Measurements from ENCODE around the gene NOTO.

NOTO gene

DNA sequence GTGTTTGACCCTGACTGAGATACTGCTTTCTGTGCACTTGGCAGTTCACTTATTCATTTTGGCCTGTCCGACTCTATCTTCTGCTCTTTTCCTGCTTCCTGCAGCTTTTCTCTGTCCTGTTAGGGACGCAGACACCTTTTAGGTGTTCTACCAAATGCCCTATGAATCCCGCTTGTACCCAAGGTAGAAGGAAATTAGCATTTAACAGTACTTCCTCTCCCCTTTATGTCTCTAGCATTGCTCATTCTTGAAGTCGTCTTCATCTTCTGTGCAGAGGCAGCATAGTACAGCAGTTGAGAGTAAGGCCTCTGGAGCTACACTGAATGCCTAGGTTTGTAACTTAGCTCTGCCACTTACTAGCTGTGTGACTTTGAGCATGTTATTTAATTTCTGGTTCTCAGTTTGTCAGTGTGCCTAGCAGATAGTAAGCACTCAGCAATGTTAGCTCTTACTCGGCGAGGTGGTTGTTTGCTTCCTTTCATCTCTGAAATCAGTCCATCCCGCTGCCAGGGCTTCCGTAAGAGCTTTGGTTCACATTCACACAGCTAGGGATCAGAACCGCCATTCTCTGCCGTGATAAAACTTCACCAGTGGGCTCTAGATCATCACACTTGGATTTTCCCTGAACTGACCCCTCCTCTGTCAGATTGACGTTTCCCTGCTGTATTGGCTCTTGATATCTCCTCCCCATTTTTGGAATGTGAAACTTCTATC, 33.1 kb downstream of the NOTO start:
- DNase-seq, result no peak

GRCh38 chr2:73237168-73237567, 34.8 kb downstream of the NOTO start:
- DNase-seq, result no peak

DNA sequence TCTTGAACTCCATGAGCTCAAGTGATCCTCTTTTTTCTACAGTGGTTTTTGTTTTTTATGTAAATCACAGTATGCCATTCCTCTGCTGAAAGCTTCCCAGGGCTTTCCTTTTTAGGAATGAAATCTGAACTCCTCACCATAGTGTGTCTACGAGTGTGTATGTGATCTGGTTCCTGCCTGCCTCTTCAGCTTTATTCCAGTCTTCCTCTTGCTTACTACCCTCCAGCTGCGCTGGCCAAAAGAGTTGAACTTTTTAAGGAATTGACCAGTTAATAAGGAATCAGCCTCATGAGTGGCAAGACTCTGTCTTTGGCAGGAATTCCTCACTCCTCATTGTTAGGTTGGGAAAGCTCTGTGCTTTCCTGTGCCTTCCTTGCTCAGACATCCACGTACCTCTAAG, 35.8 kb downstream of the NOTO start:
- no peak for DNase-seq

DNA sequence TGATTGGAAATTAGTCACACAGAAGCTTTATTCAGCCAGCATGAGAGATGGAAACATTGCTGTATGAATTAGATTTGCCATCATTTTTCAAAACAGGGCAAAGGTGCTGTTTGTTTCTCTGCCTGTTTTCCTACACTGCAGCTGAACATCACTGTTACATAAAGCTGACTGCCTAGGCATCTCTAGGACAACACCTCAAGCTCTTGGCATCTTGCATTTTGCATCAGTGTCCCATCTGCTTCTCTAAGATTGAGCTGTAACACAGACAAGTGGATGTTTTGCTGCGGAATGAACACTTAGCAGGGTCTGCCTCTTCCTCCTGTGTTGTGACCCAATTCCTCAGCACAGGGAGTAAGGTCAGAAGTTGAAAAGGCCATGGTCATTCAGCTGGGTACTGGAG, 36.6 kb downstream of the NOTO start:
- no peak for DNase-seq

- no peak for DNase-seq
These were observed 37.4 kb downstream of the NOTO start for GRCh38 chr2:73239776-73240175.

GRCh38 chr2:73243884-73244570, 41.7 kb downstream of the NOTO start:
- DNase-seq, result no peak

DNA sequence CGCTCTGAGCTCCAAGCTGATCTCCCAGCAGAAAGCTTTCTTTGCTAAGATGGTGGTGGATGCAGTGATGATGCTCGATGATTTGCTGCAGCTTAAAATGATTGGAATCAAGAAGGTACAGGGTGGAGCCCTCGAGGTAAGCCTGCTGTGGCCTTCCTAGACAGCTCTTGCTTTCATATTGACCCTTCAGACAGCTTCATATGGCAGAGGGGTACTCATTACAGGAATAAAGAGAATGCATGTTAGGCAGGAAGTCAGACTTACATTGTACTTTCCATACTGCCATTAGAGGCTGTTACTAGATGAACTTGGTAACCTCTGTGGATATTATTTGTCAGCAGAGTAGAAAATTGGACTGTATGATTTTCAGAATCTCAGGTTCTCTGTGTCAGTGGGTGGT, 42.2 kb downstream of the NOTO start:
- no peak for DNase-seq

DNA sequence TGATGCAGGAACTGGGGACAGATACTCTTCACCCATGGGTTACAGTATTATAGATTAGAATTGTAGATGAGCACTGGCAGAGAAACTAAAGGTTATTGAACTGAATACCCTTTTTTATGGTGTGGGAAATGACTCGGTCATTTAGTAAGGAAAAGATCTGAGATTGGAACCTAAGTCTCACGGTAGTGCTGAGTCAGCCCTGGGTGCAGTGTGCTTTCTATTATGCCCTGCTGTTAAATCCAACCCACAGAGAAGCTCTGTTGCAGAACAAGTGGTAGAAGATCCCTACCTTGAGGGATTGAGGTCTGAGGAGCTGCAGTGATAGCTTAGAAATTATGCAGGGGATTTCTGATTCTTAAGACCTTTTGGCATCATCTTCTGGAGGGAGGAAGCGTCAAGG, 44.5 kb downstream of the NOTO start:
- no peak for DNase-seq

GRCh38 chr2:73249636-73250035, 47.3 kb downstream of the NOTO start:
- no peak for DNase-seq

GRCh38 chr2:73250872-73251846, 48.8 kb downstream of the NOTO start:
- no peak for DNase-seq

DNA sequence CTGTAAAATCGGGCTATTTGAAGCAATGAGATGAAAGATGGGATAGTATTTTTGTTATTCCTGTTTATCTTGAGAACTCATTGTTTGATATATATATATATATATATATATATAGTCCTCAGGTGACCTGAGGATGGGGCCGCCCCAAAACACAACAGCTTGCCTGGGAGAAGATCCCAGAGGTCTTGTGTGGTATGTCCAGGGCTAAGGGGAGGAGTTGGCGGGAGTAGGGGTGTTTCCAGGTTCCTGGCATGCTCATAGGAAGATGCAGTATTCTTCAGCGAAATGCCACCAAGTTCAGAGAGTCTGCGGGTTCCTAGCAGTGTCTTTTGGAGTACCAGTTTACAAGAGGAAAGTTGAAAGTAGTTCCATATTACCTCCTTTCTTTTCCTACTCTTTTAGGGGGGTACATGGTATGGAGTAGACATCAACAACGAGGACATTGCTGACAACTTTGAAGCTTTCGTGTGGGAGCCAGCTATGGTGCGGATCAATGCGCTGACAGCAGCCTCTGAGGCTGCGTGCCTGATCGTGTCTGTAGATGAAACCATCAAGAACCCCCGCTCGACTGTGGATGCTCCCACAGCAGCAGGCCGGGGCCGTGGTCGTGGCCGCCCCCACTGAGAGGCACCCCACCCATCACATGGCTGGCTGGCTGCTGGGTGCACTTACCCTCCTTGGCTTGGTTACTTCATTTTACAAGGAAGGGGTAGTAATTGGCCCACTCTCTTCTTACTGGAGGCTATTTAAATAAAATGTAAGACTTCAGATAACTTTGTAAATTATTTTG, 50.1 kb downstream of the NOTO start:
- no peak for DNase-seq

- no peak for DNase-seq
These were observed 51.0 kb downstream of the NOTO start for GRCh38 chr2:73253400-73253799.

- no peak for DNase-seq
These were observed 51.5 kb downstream of the NOTO start for GRCh38 chr2:73253901-73254300.

DNA sequence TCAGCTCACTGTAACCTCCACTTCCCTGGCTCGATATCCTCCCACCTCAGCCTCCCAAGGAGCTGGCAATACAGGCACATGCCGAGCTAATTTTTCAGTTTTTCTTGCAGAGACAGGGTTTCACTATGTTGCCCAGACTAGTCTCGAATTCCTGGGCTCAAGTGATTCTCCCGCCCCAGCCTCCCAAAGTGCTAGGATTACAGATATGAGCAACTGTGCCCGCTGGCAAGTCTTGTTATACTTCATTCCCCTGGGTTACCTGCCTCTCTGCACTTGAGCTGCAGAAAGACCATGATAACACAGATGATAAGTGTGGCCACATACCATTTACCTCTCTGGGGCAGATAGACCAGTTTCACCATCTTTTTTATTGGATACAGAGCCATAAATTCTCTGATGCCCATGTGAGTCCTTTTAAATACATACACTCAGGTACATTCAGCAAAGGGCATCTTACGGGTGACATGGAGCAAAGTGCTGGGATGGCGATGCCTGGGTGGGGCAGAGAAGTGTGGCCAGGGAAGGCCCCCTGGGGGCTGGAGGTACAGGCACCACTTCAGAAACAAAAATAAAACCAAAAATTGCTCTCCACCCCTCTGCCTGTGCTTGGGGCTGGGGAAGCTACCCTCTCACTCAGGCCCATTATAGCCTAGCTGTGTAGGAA, 52.1 kb downstream of the NOTO start:
- DNase-seq, result no peak

- DNase-seq, result no peak
These were observed 52.8 kb downstream of the NOTO start for GRCh38 chr2:73255007-73255644.

- no peak for DNase-seq
These were observed 53.7 kb downstream of the NOTO start for GRCh38 chr2:73255907-73256617.

DNA sequence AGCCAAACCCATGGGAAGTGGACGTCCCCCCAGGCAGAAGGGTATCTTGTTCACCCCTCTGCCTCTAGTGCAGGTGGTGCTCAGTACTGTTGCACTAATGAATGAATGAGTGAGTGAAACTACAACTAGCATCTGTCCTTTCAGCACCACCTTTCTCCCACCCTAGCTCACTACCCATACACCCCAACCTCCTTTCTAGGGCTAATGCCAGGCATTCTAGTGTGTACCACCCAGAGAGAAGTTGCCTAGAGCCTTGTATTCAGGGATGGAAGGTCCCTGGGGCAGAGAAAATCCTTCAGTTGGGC, 54.2 kb downstream of the NOTO start:
- no peak for DNase-seq

GRCh38 chr2:73257021-73257420, 54.6 kb downstream of the NOTO start:
- no peak for DNase-seq

DNA sequence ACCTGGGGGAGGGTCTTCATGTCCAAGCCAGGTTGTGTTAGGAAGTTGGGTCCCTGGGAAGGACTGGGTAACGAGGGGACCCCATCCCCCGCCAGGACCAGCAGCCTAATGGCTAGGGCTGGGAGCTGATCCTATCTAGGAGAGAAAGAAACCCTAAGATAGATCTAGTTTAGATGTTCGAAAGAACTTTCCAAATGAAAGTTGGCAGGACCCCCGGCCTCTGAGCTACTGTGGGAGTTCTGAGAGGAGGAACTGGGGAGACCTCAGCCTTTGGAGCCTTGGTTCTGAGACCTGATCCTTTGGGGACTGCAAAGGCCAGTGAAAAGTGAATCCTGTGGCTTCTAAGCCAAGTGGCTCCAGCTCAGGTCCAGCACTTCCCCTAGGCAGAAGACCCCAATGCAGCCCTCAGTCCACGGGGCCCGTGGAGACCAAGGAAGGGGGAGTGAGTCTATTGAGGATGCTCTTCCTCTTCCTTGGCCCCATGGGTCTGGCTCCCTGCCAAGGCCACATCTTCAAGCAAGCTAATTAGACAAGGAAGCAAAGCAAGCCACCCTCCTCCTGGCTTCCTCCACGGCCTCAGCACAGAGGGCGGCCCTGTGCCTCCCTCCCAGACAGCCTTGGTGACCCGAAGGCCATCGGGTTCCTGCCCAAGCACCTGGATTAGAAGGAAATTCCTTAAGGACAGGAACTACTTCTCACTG, 55.2 kb downstream of the NOTO start:
- no peak for DNase-seq

DNA sequence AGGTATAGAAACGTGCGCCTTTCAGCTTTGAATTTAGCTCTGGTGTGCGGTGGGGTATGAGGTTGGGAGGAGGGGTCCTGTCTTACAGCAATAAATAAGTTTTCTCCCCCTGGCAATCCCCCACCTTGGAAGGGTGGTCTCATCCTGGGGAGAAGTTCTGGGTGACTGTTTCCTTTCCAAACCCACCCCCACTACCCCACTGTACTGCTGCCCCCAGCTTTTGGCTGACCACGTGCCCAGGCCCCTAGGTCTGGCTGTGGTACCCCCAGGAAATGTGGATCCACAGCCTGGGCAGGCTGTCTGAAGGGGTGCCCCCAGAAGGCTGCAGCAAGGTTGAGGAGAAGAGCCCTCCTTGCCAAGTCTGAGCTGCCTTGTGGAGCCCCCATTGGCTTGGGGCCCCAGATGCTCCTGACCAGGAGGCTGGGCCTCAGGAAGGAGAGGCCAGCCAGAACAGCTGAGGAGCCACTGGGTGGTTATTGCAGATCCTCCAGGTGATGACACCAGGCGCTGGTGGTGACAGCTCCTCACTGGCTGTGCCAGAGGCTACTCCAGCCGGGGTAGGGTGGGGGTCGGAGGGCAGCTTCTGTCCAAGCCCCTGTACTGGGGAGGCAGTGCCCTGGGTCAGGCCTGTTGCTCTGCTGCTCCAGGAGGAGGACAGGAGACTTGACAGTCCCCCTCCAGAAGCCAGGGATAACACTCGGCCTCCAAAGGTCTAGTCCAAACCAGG, 56.0 kb downstream of the NOTO start:
- DNase-seq, result no peak

Measured in midbrain (tissue), 1 donor.